GM12875 (cell line): Measurements from ENCODE around the gene TBC1D14.

Experiments
- H3K4me3 ChIP-seq: one replicate; pipeline ENCODE4 v1.5.1; 2011; ENCODE audit warnings: low read depth, low read length, control low read depth
- TF ChIP-seq, protein P1 (sequence below): IDR thresholded peaks from 2 replicates; pipeline ENCODE4 v1.5.1; 2011; ENCODE audit warnings: low read depth, mild to moderate bottlenecking, control low read depth, inconsistent platforms, low read length, moderate library complexity, borderline replicate concordance; ENCODE audit not compliant: insufficient read depth

TBC1D14 gene

DNA sequence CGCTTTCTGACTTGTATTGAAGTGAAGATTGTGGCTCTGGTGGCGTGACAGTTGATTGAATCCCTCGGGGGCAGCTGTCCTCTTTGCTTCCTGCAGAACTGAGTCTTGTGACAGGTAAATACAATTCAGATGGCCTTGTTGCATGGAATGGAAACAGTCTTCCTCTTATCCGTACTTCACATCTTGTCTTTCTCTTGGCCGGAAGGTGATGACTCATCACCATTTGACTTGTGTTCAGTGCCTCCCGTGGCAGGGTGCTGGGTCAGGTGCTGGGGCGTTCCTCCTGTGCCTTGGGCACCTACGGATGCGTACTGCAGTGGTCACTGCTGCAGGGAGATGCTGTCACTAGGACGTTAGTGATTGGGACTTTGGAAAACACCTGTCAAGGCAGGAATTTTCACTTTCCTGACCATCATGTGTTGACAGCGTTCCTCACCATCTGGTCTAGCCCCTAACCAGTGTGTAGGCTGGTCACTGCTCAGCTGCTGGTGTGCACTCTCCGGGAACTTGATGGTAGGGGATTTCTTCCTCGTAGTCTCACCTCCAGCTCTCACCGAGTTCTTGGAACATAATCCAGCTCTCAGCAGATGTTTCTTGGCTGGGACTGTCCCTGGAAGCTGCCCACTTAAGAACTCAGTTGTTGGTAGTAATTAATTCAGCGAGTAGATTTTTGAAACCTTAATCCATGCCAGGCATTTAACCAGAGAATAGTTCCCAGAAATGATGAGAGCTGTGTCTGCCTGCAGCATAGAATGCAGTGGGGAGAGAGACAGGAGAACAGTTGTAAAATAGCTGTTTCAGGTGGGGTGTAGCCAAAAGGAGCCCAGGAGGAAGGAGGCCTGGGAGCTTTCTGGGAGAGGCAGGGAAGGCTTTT, 7.2 kb downstream of the TBC1D14 start:
- H3K4me3 ChIP-seq: no peak overlapping the region
- TF ChIP-seq, protein P1, sequence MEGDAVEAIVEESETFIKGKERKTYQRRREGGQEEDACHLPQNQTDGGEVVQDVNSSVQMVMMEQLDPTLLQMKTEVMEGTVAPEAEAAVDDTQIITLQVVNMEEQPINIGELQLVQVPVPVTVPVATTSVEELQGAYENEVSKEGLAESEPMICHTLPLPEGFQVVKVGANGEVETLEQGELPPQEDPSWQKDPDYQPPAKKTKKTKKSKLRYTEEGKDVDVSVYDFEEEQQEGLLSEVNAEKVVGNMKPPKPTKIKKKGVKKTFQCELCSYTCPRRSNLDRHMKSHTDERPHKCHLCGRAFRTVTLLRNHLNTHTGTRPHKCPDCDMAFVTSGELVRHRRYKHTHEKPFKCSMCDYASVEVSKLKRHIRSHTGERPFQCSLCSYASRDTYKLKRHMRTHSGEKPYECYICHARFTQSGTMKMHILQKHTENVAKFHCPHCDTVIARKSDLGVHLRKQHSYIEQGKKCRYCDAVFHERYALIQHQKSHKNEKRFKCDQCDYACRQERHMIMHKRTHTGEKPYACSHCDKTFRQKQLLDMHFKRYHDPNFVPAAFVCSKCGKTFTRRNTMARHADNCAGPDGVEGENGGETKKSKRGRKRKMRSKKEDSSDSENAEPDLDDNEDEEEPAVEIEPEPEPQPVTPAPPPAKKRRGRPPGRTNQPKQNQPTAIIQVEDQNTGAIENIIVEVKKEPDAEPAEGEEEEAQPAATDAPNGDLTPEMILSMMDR: no peak

DNA sequence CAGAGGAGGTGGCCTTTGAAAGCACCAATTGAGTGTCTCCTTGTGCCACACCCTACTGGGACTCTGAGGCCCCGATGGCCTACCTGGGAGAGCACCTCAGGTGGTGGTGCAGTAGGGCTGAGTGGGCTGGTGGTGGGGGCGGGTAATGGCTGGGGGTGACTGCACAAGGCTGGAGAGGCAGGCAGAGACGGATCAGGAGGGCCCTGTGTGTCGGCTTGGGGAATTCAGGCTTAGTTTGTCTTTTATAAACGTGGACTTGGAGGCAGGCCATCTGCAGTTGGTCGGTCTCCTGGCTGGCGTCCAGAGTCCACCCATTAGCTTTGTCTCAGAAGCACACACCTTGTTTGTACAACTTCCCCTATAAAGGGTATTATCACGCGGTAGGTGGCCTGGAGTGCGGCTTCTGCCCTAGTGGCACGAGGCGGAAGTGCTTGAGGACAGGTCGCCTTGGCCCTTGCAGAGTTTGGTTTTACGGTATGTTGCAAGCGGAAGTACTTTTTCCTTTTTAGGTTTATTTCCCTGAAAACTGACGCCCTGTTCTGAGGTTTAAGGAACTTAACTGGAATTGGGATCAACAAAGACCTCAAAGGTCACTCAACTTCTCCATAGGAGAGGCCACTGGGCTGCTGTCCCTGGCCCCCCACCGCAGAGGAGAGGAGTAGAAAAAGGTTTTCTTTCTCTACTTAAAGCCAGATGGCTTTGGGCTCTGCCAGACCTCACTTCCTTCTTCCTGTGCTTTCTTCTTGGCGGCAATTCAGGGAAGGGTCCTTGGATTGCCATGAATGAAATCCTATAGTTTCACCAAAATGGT, 8.0 kb downstream of the TBC1D14 start:
- TF ChIP-seq, protein P1: peak; percentile 70
- no peak overlapping the region for H3K4me3 ChIP-seq

DNA sequence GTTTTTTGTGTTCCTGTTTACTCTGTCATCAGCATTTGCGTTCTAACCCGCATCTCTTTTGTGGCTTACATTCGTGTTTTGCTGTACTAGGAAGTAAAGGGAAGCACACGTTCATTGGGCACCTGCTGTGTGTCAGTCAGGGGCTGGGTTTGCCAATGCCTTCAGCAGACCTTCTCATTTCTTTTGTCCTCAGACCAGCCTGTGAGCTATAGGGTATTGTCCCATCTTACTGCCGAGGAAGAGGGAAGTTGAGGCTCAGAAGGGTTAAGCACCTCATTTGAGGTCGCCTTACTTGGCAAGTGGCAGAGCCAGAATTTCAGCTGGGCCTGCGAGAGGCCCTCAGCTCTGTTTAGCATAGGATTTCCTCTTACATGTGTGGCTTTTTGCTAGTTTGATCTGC, 8.7 kb downstream of the TBC1D14 start:
- TF ChIP-seq, protein P1: no peak
- H3K4me3 ChIP-seq: no peak overlapping the region

DNA sequence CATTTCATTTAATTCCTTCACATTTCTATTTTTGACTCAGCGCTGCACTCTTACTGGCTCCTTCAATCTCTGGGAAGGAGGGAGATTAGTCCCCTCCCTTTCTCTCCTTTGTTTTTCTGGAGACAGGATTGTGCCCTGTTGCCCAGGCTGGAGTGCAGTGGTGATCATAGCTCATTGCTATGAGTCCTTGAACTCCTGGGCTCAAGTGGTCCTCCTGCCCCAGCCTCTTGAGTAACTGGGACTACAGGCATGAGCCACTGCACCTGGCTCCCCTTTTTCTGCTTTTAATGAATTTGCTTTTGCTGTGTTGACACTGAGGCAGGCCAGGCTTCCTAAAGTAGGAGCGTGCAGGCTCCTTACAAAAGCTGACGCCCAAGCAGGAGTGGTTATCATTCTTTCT, 10.5 kb downstream of the TBC1D14 start:
- TF ChIP-seq, protein P1: no peak
- no peak overlapping the region for H3K4me3 ChIP-seq

DNA sequence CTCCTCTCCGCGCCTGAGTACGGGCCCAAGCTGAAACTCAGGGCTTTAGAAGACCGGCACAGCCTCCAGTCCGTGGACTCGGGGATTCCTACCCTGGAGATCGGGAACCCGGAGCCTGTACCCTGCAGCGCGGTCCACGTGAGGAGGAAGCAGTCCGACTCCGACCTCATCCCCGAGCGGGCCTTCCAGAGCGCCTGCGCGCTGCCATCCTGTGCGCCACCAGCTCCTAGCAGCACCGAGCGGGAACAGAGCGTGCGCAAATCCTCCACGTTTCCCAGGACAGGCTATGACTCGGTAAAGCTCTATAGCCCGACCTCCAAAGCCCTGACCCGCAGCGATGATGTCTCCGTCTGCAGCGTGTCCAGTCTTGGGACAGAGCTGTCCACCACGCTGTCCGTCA, 13.9 kb downstream of the TBC1D14 start:
- TF ChIP-seq, protein P1: no peak
- no peak overlapping the region for H3K4me3 ChIP-seq

DNA sequence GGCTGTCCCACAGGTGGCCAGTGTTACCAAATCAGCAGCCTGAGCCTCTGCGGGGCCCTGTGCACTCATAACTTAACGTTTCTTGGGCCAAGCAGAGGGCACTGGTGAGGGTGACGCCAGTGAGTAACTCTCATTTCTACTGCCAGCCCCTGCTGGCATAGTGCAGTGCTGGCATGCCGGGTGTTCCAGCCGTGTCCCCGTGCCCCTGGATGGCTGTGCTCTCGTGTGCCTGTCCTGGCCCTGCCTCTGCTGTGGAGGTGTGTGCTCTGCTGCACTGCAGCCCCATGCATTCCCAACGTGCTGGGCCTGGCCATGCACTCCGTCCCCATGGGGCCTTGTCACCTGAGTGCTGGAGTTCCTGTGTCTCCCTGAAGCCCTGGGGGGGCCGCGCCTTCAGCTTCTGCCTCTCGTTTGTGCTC, 14.7 kb downstream of the TBC1D14 start:
- TF ChIP-seq, protein P1: no peak
- H3K4me3 ChIP-seq: no peak overlapping the region
